GM23248 (cell line): ENCODE data around the gene PCSK5. TPM values are rescaled to one million over a fixed set of nuclear protein-coding genes. Genes with fewer than 3 reads are reported as not detected.

Source experiments
- DNase-seq: peaks from one replicate; pipeline ENCODE4 v3.0.0-alpha.2; 2015
- H2AFZ ChIP-seq: fragments of 200-600 bp; sonication (generic); 2 replicates; pipeline ENCODE4 v1.6.1; 2016; ENCODE audit warnings: antibody characterized with exemption
- H3F3A ChIP-seq: fragments of 200-600 bp; sonication (generic); 2 replicates; pipeline ENCODE4 v1.6.1; 2016; ENCODE audit warnings: mild to moderate bottlenecking, antibody characterized with exemption, mixed run types; ENCODE audit not compliant: insufficient read depth
- H3K27ac ChIP-seq: fragments of 200-600 bp; sonication (generic); 2 replicates; pipeline ENCODE4 v1.5.1; 2016; ENCODE audit warnings: mild to moderate bottlenecking
- H3K27me3 ChIP-seq: fragments of 200-600 bp; sonication (generic); replicated peaks from 2 replicates; pipeline ENCODE4 v1.6.1; 2016; ENCODE audit warnings: mild to moderate bottlenecking; ENCODE audit not compliant: insufficient read depth
- H3K36me3 ChIP-seq: fragments of 200-600 bp; sonication (generic); 2 replicates; pipeline ENCODE4 v1.6.1; 2016; ENCODE audit warnings: low read depth, mild to moderate bottlenecking
- H3K4me1 ChIP-seq: fragments of 200-600 bp; sonication (generic); 2 replicates; pipeline ENCODE4 v1.6.1; 2016; ENCODE audit warnings: mild to moderate bottlenecking; ENCODE audit not compliant: insufficient read depth
- H3K4me2 ChIP-seq: fragments of 200-600 bp; sonication (generic); one replicate; pipeline ENCODE4 v1.6.1; 2016; ENCODE audit warnings: mild to moderate bottlenecking; ENCODE audit not compliant: unreplicated experiment
- H3K4me3 ChIP-seq: fragments of 200-600 bp; sonication (generic); 2 replicates; pipeline ENCODE4 v1.5.1; 2016; ENCODE audit warnings: mild to moderate bottlenecking
- H3K79me2 ChIP-seq: fragments of 200-600 bp; sonication (generic); 2 replicates; pipeline ENCODE4 v1.6.1; 2016; ENCODE audit warnings: mild to moderate bottlenecking; ENCODE audit not compliant: insufficient read depth
- H3K9ac ChIP-seq: fragments of 200-600 bp; sonication (generic); 2 replicates; pipeline ENCODE4 v1.6.1; 2016; ENCODE audit warnings: mild to moderate bottlenecking
- H3K9me2 ChIP-seq: fragments of 200-600 bp; sonication (generic); 2 replicates; pipeline ENCODE4 v1.6.1; 2016; ENCODE audit warnings: mixed run types, mild to moderate bottlenecking, moderate library complexity; ENCODE audit not compliant: insufficient read depth
- H3K9me3 ChIP-seq: fragments of 200-600 bp; sonication (generic); one replicate; pipeline ENCODE4 v1.6.1; 2017; ENCODE audit warnings: low read depth
- H4K20me1 ChIP-seq: fragments of 200-600 bp; sonication (generic); 2 replicates; pipeline ENCODE4 v1.6.0; 2016; ENCODE audit not compliant: insufficient read depth
- EZH2 ChIP-seq: fragments of 200-600 bp; sonication (generic); IDR thresholded peaks from 2 replicates; pipeline ENCODE4 v1.6.1; 2018; ENCODE audit warnings: antibody characterized with exemption, mild to moderate bottlenecking; ENCODE audit not compliant: insufficient read depth, poor library complexity, severe bottlenecking
- EZH2phosphoT487 ChIP-seq: fragments of 200-600 bp; sonication (generic); IDR thresholded peaks from 2 replicates; pipeline ENCODE4 v1.6.1; 2018; ENCODE audit warnings: antibody characterized with exemption, moderate library complexity, mild to moderate bottlenecking, low read depth; ENCODE audit not compliant: insufficient read depth
- WGBS, 2 experiments: methylation state at CpG; one replicate each; pipeline ENCODE4 v1.1.6; 2015 to 2017; ENCODE audit warnings: low lambda C conversion rate in 2 of 2, low coverage in 1 of 2; ENCODE audit errors: missing lambda C conversion rate in 2 of 2; 5-methylcytosine and 5-hydroxymethylcytosine counted together
- in situ Hi-C: fragments of 300-500 bp; cut with MboI; formaldehyde crosslinking; loops from 2 replicates; pipeline ENCODE4 v1.15.0; 2020
- polyA plus RNA-seq: library from polyadenylated mRNA; unstranded; fragments of >200 nt; fragmentation: Nextera tagmentation; extraction: Ambion mirVana; gene quantifications from 2 replicates; pipeline ENCODE4 v1.2.1, GENCODE V29; 2016
- total RNA-seq: library from RNA; depleted of rRNA; stranded (reverse); fragments of >200 nt; shearing (Covaris generic); gene quantifications from 2 replicates; pipeline ENCODE4 v1.2.3, GENCODE V29; 2014

Gene PCSK5
- total and polyA plus RNA-seq, 2 experiments from 2014 or later, result 2.3 to 3.9 TPM

GRCh38 chr9:75990156-75990555 is 99.7 kb downstream of the PCSK5 start:
- 82 to 84% methylated on average over 5 of the region's 5 CpGs for WGBS, 2 experiments
- H3K79me2 ChIP-seq, result no peaks in the 10 kb centered on the region
- no peaks in the 10 kb centered on the region for H4K20me1 ChIP-seq
- H3K4me2 ChIP-seq, result no peak overlapping the region
- no peak for TF ChIP-seq EZH2
- no peak for TF ChIP-seq EZH2phosphoT487
- no peaks in the 10 kb centered on the region for H3K27me3 ChIP-seq
- no peaks in the 10 kb centered on the region for H3K36me3 ChIP-seq
- no peak overlapping the region for H3K27ac ChIP-seq
- no peaks in the 10 kb centered on the region for H3K9me3 ChIP-seq
- in situ Hi-C loops, result no loop called here
- no peak overlapping the region for H3K9ac ChIP-seq
- H3F3A ChIP-seq, result no peaks in the 10 kb centered on the region
- H3K4me3 ChIP-seq, result no peak overlapping the region
- H3K4me1 ChIP-seq, result peaks cover 8% of the 10 kb centered on the region
- DNase-seq, result no peak
- no peaks in the 10 kb centered on the region for H3K9me2 ChIP-seq
- H2AFZ ChIP-seq, result no peak overlapping the region

GRCh38 chr9:75990576-75991304 is 100.3 kb downstream of the PCSK5 start:
- DNase-seq, result no peak
- H4K20me1 ChIP-seq, result no peaks in the 10 kb centered on the region
- H3K79me2 ChIP-seq, result no peaks in the 10 kb centered on the region
- no peak overlapping the region for H2AFZ ChIP-seq
- H3K36me3 ChIP-seq, result no peaks in the 10 kb centered on the region
- peaks cover 8% of the 10 kb centered on the region for H3K4me1 ChIP-seq
- H3K9me2 ChIP-seq, result no peaks in the 10 kb centered on the region
- no peaks in the 10 kb centered on the region for H3F3A ChIP-seq
- no peak overlapping the region for H3K27ac ChIP-seq
- H3K9ac ChIP-seq, result no peak overlapping the region
- H3K9me3 ChIP-seq, result no peaks in the 10 kb centered on the region
- H3K4me2 ChIP-seq, result no peak overlapping the region
- in situ Hi-C loops, result no loop called here
- WGBS, 2 experiments, result 85 to 86% methylated on average over 6 of the region's 6 CpGs
- H3K4me3 ChIP-seq, result no peak overlapping the region
- no peaks in the 10 kb centered on the region for H3K27me3 ChIP-seq
- TF ChIP-seq EZH2 (no peak), EZH2phosphoT487 (no peak)

GRCh38 chr9:75992482-75993206 is 102.2 kb downstream of the PCSK5 start:
- Histone ChIP-seq H3K27me3 (no peaks in the 10 kb centered on the region), H3K79me2 (no peaks in the 10 kb centered on the region), H3K9me3 (no peaks in the 10 kb centered on the region), H4K20me1 (no peaks in the 10 kb centered on the region), H2AFZ (no peak overlapping the region), H3K9ac (no peak overlapping the region), H3K4me2 (no peak overlapping the region), H3K9me2 (no peaks in the 10 kb centered on the region), H3K27ac (no peak overlapping the region), H3K36me3 (no peaks in the 10 kb centered on the region), H3K4me3 (no peak overlapping the region), H3K4me1 (peaks cover 8% of the 10 kb centered on the region), H3F3A (no peaks in the 10 kb centered on the region)
- 11% methylated on average over 8 of the region's 8 CpGs for WGBS, 2 experiments
- in situ Hi-C loops, result no loop called here
- DNase-seq, result peak; percentile 45
- no peak for TF ChIP-seq EZH2phosphoT487
- no peak for TF ChIP-seq EZH2

GRCh38 chr9:75993434-75993833 is 103.0 kb downstream of the PCSK5 start:
- no peak overlapping the region for H3K4me2 ChIP-seq
- in situ Hi-C loops, result no loop called here
- no peak overlapping the region for H3K9ac ChIP-seq
- H3K9me2 ChIP-seq, result no peaks in the 10 kb centered on the region
- H3F3A ChIP-seq, result no peaks in the 10 kb centered on the region
- H3K27ac ChIP-seq, result no peak overlapping the region
- TF ChIP-seq EZH2 (no peak), EZH2phosphoT487 (no peak)
- H2AFZ ChIP-seq, result no peak overlapping the region
- H3K79me2 ChIP-seq, result no peaks in the 10 kb centered on the region
- H3K9me3 ChIP-seq, result no peaks in the 10 kb centered on the region
- peak; percentile 22 for DNase-seq
- H3K4me3 ChIP-seq, result no peak overlapping the region
- no peaks in the 10 kb centered on the region for H3K27me3 ChIP-seq
- H3K36me3 ChIP-seq, result no peaks in the 10 kb centered on the region
- H4K20me1 ChIP-seq, result no peaks in the 10 kb centered on the region
- 59 to 62% methylated on average over 3 of the region's 3 CpGs for WGBS, 2 experiments
- H3K4me1 ChIP-seq, result peaks cover 8% of the 10 kb centered on the region
